ENCODE data around the gene HDAC9.

Gene HDAC9

DNA sequence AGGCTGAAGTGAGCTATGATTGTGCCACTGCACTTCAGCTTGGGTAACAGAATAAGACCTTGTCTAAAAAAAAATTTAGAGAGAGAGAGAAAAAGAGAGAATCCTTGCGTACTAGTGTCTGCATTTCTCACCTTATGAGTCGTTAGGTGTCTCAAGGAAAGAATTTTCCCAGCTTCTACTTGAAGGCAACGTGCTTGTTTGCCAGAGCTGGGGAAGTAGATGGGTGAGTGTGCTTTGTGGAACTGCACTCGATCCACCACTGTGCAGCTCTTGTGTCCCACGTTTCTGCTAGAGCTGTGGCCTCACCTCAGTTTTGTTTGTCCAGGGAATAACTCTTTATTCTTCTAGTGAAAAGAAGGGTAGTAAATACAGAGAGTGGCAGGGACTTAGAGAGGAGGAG is 38.9 kb downstream of the HDAC9 start:
- H3K9ac ChIP-seq: no peak overlapping the region
- peaks cover 73% of the 10 kb centered on the region for H3K4me1 ChIP-seq
- H3K27me3 ChIP-seq: no peaks in the 10 kb centered on the region
- H4K20me1 ChIP-seq: no peaks in the 10 kb centered on the region
- TF ChIP-seq Cebpa-rat (IDR thresholded peaks at IDR 0.05): no peak
- H3K4me3 ChIP-seq: no peak overlapping the region
- H3K36me3 ChIP-seq: peaks cover 12% of the 10 kb centered on the region; the same call in 1 of the 2 replicates
- peak overlapping the region; percentile 76; the same call in 1 of the 2 replicates for H3K4me2 ChIP-seq
- peaks cover 4% of the 10 kb centered on the region; the same call in 1 of the 2 replicates for H3K9me3 ChIP-seq
- H3K27ac ChIP-seq: peak overlapping the region; percentile 90

DNA sequence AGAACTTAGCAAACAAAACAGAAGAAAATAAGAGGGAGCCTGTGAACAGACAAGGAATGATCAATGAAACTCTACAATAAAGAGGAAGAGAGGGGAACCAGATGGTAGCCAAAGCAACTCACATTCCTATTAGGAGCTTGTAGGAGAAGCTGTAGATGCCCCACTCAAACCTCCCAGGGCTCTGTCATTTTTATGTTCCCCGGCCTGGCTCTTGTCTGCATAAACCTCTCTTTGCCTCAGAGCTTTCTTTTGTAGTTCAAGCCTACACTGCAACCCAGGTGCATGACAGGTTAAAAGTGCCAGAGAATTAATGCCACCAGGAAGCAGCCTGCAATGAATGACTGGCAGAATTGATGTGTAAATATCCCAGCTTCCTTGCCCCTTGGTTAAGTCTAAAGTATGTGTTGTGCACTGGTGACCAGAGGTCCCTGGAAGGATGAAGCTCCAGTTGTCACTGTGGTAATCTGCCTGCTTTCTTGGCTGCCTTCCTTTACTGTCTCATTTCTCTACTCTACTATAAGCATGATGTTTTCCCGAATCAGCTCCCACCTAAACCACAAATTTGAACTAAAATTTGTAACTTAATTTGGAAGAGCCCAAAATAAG is 40.4 kb downstream of the HDAC9 start:
- Histone ChIP-seq H3K27ac (no peak overlapping the region), H3K4me3 (no peak overlapping the region), H3K4me2 (no peak overlapping the region), H3K4me1 (peaks cover 64% of the 10 kb centered on the region), H3K27me3 (no peaks in the 10 kb centered on the region), H4K20me1 (no peaks in the 10 kb centered on the region), H3K9ac (no peak overlapping the region), H3K9me3 (peaks cover 4% of the 10 kb centered on the region; the same call in 1 of the 2 replicates), H3K36me3 (peaks cover 12% of the 10 kb centered on the region; the same call in 1 of the 2 replicates)
- no peak for TF ChIP-seq Cebpa-rat (IDR thresholded peaks at IDR 0.05)

DNA sequence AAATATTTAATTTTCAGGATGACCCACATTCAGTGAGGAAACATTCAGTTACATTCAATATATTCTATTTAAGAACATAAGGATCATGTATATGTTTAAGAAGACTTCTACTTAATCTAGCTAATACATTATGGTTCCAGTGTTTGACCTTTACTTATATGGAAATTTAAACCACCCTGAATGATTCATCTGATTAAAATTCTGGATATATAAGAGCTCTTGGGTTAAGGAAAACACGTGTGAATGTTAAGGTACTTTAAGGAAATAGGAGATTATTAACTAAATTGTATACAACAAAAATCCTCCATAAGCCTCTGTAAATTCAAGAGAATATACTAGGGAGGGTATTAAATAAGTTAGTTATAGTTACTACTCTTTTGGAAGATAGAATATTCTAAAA is 40.9 kb downstream of the HDAC9 start:
- peaks cover 4% of the 10 kb centered on the region; the same call in 1 of the 2 replicates for H3K9me3 ChIP-seq
- no peaks in the 10 kb centered on the region for H4K20me1 ChIP-seq
- no peak overlapping the region for H3K27ac ChIP-seq
- peaks cover 15% of the 10 kb centered on the region; the same call in 1 of the 2 replicates for H3K36me3 ChIP-seq
- H3K4me1 ChIP-seq: peaks cover 58% of the 10 kb centered on the region
- no peak overlapping the region for H3K4me3 ChIP-seq
- H3K27me3 ChIP-seq: no peaks in the 10 kb centered on the region
- no peak for TF ChIP-seq Cebpa-rat (IDR thresholded peaks at IDR 0.05)
- no peak overlapping the region for H3K9ac ChIP-seq
- H3K4me2 ChIP-seq: no peak overlapping the region

DNA sequence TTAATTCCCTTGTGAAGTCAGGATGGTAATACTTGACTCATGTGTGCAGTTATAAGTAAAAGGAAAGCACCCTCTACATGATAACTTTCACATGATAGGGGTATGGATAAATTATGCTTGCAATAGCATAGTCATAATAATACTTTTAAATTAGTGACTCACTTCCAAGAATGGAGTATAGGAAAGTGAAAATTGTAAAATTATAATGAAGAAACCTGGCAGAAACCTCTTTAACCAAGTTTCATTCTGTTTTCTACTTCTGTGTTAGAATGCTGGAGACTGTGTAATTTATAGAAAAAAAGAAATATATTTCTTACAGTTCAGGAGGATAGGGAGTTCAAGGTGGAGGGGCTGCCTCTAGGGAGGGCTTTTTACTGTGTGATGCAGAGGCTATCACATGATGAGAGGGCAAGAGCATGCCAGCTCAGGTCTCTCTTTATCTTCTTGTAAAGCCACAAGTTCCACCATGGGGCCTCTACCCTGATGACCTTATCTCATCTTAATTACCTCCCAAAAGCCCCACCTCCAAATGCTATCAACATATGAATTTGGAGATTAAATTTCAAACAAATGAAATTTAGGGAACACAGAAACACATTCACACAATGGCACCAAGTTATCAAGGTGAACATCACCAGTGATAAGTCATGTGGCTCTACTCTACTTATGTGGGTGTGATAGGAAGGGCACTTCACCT is 43.2 kb downstream of the HDAC9 start:
- peaks cover 41% of the 10 kb centered on the region for H3K4me1 ChIP-seq
- H3K9me3 ChIP-seq: peaks cover 5% of the 10 kb centered on the region; the same call in 1 of the 2 replicates
- H3K27me3 ChIP-seq: no peaks in the 10 kb centered on the region
- H3K9ac ChIP-seq: no peak overlapping the region
- H3K27ac ChIP-seq: no peak overlapping the region
- peak overlapping the region; percentile 30 for H3K4me2 ChIP-seq
- H3K4me3 ChIP-seq: no peak overlapping the region
- H4K20me1 ChIP-seq: no peaks in the 10 kb centered on the region
- peaks cover 28% of the 10 kb centered on the region for H3K36me3 ChIP-seq
- no peak for TF ChIP-seq Cebpa-rat (IDR thresholded peaks at IDR 0.05)

DNA sequence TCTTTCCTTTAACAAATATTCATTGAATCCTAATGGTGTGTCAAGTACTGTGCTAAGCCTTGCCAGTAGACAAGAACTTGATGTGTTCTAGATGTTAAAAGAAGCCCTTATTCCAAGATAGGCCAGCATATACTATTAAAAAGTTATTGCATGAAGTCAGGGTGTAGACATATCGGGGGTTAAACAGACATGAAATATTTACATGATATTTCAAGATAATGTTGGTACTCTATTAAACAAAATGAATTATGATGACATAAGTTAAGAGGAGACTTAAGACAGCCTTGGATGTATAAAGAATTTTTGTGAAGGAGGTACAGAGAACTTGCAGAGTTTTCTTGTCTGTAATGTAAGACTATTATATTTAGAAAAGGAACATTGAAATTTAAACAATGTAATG is 44.8 kb downstream of the HDAC9 start:
- Histone ChIP-seq H3K27me3 (no peaks in the 10 kb centered on the region), H3K9ac (no peak overlapping the region), H3K4me3 (no peak overlapping the region), H3K9me3 (peaks cover 16% of the 10 kb centered on the region; the same call in 1 of the 2 replicates), H3K4me2 (no peak overlapping the region), H3K36me3 (peaks cover 38% of the 10 kb centered on the region), H4K20me1 (no peaks in the 10 kb centered on the region), H3K4me1 (peaks cover 28% of the 10 kb centered on the region), H3K27ac (no peak overlapping the region)
- no peak for TF ChIP-seq Cebpa-rat (IDR thresholded peaks at IDR 0.05)

DNA sequence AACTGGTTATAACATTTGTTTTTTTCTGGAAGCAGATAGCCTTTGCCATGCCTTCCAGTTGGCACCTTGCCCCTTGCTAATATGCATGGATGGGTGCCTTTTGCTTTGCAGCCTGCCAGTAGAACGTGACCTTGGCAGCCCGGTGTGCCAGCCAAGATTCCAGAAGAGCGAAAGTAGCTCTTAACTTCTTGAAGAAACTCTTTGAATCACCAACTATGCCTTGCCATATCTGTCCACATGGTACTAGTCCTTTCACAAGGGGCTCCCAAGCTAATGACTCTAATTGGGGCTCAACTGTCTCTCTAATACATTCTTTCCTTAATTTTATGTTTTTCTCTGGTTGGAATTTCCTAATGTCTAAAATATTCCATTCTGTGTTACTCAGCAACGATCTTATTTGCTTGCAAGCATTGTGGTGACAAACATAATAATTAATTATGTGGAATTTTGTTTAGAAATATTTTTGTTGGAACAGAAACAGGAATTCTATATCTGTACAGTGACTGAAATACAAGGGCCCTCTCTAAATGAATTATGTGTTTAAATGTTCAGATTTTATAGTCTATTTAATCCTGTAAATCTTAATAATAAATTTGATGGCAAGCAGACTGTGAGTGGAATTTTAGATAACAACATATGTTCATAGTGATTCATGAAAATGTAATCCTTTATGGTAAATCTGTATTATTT is 45.8 kb downstream of the HDAC9 start:
- Histone ChIP-seq H3K4me2 (no peak overlapping the region), H3K9me3 (peaks cover 13% of the 10 kb centered on the region; the same call in 1 of the 2 replicates), H3K4me3 (no peak overlapping the region), H3K9ac (no peak overlapping the region), H4K20me1 (no peaks in the 10 kb centered on the region), H3K4me1 (peaks cover 23% of the 10 kb centered on the region), H3K27ac (no peak overlapping the region), H3K36me3 (peaks cover 37% of the 10 kb centered on the region), H3K27me3 (no peaks in the 10 kb centered on the region)
- no peak for TF ChIP-seq Cebpa-rat (IDR thresholded peaks at IDR 0.05)

DNA sequence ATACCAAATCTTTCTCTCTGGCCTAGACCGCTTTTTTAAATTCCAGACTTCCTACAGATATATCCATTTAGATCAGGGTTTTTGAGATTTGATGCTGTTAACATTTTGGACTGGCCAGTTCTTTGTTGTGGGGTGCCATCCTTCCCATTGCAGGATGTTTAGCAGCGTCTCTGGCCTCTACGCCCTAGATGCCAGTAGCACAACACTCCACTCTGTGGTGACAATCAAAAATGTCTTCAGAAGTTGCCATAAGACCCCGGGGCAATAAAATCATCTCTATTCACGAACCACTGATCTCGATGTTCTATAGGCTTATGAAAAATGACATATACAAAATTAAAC is 46.3 kb downstream of the HDAC9 start:
- no peak overlapping the region for H3K27ac ChIP-seq
- H3K9ac ChIP-seq: no peak overlapping the region
- H3K9me3 ChIP-seq: peaks cover 13% of the 10 kb centered on the region; the same call in 1 of the 2 replicates
- no peak overlapping the region for H3K4me2 ChIP-seq
- peaks cover 23% of the 10 kb centered on the region for H3K4me1 ChIP-seq
- no peak overlapping the region for H3K4me3 ChIP-seq
- H4K20me1 ChIP-seq: no peaks in the 10 kb centered on the region
- TF ChIP-seq Cebpa-rat (IDR thresholded peaks at IDR 0.05): no peak
- no peaks in the 10 kb centered on the region for H3K27me3 ChIP-seq
- H3K36me3 ChIP-seq: peaks cover 41% of the 10 kb centered on the region

DNA sequence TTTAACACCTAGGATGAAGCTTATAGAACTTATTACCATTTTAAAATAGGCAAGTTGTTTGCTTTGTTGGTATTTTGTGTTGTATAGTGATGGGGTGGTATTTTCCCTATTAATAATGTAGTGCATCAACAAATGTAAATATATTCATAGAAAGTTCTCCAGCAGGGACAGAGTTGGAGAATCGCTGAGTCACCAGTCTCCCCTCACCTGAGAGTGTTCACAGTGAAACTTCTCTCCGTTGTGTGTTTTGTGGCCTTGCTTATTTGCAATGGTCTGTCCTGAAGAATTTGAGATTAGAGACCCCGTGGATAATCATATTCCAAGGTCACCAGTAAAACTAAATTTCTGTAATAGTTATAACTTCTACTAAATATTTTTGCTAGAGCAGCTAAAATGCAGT is 51.0 kb downstream of the HDAC9 start:
- Histone ChIP-seq H3K4me1 (peaks cover 25% of the 10 kb centered on the region), H3K27ac (no peak overlapping the region), H3K9ac (no peak overlapping the region), H3K36me3 (peaks cover 60% of the 10 kb centered on the region), H3K4me3 (no peak overlapping the region), H4K20me1 (no peaks in the 10 kb centered on the region; the same call in 1 of the 2 replicates), H3K4me2 (no peak overlapping the region), H3K9me3 (peaks cover 19% of the 10 kb centered on the region; the same call in 1 of the 2 replicates), H3K27me3 (no peaks in the 10 kb centered on the region)
- no peak for TF ChIP-seq Cebpa-rat (IDR thresholded peaks at IDR 0.05)

- Histone ChIP-seq H3K27me3 (no peaks in the 10 kb centered on the region), H3K27ac (no peak overlapping the region), H3K9ac (no peak overlapping the region), H3K4me2 (no peak overlapping the region), H4K20me1 (no peaks in the 10 kb centered on the region; the same call in 1 of the 2 replicates), H3K36me3 (peaks cover 54% of the 10 kb centered on the region), H3K9me3 (peaks cover 19% of the 10 kb centered on the region; the same call in 1 of the 2 replicates), H3K4me1 (peaks cover 35% of the 10 kb centered on the region), H3K4me3 (no peak overlapping the region)
- TF ChIP-seq Cebpa-rat (IDR thresholded peaks at IDR 0.05): no peak
These were observed 52.1 kb downstream of the HDAC9 start for GRCh38 chr7:18547509-18548187.
